Islet of Langerhans (tissue), 1 donor: ENCODE data around the gene TCFL5.

Experiments
- FAIRE-seq: peaks from one replicate; lab custom pipeline; 2011; peaks lifted over from hg19 to GRCh38; lab: Jason Lieb, UNC

Gene TCFL5

GRCh38 chr20:62821726-62822210 lies 39.9 kb downstream of the TCFL5 start:
- FAIRE-seq: no peak

GRCh38 chr20:62820962-62821725 lies 40.5 kb downstream of the TCFL5 start:
- FAIRE-seq: no peak

- no peak for FAIRE-seq
Observed at GRCh38 chr20:62820208-62820961, 41.2 kb downstream of the TCFL5 start.

- FAIRE-seq: no peak
Observed at GRCh38 chr20:62819494-62820174, 42.0 kb downstream of the TCFL5 start.

GRCh38 chr20:62818592-62819493 lies 42.8 kb downstream of the TCFL5 start:
- FAIRE-seq: no peak

- FAIRE-seq: no peak
Observed at GRCh38 chr20:62817975-62818591, 43.5 kb downstream of the TCFL5 start.

- no peak for FAIRE-seq
Observed at GRCh38 chr20:62816884-62817873, 44.4 kb downstream of the TCFL5 start, which contains the start of gene COL9A3. Gene COL9A3, plus strand, starts transcription at chr20:62817050. Its CDS starts 15 bp downstream, at chr20:62817065.

- no peak for FAIRE-seq
Observed at GRCh38 chr20:62816031-62816883, 45.4 kb downstream of the TCFL5 start.

GRCh38 chr20:62815066-62815991 lies 46.3 kb downstream of the TCFL5 start:
- FAIRE-seq: no peak

GRCh38 chr20:62814709-62815065 lies 46.9 kb downstream of the TCFL5 start:
- no peak for FAIRE-seq

GRCh38 chr20:62814060-62814708 lies 47.4 kb downstream of the TCFL5 start:
- FAIRE-seq: no peak

- no peak for FAIRE-seq
Observed at GRCh38 chr20:62813588-62813987, 48.0 kb downstream of the TCFL5 start.

- FAIRE-seq: no peak
Observed at GRCh38 chr20:62812907-62813200, 48.8 kb downstream of the TCFL5 start.

GRCh38 chr20:62812181-62812906 lies 49.3 kb downstream of the TCFL5 start:
- no peak for FAIRE-seq

- FAIRE-seq: no peak
Observed at GRCh38 chr20:62811720-62812119, 49.9 kb downstream of the TCFL5 start.

GRCh38 chr20:62811320-62811719 lies 50.3 kb downstream of the TCFL5 start:
- no peak for FAIRE-seq
